BLaER1 treated with 17β-estradiol and CSF1 and Interleukin-3, amounts not matched to agents 10 nM and 100 nM (cell line): ENCODE data around the gene EYA2.
"Not testable (repeated sequence)": the region's sequence is repeated elsewhere in the genome, so short reads cannot be mapped to it uniquely, and the experiment has no call there.

Experiments
- H3K27ac ChIP-seq, 11 experiments: shearing (Covaris generic); formaldehyde crosslinking; 2 replicates each; pipeline ENCODE4 v1.8.1; 2022
- H3K27me3 ChIP-seq, 11 experiments: shearing (Covaris generic); formaldehyde crosslinking; 2 replicates each; pipeline ENCODE4 v1.8.1; 2022
- H3K36me3 ChIP-seq, 11 experiments: shearing (Covaris generic); formaldehyde crosslinking; 2 replicates each; pipeline ENCODE4 v1.8.1; 2022
- H3K4me1 ChIP-seq, 10 experiments: shearing (Covaris generic); formaldehyde crosslinking; 2 replicates each; pipeline ENCODE4 v1.8.1; 2022
- H3K4me2 ChIP-seq, 11 experiments: shearing (Covaris generic); formaldehyde crosslinking; 2 replicates each; pipeline ENCODE4 v1.8.1; 2022
- H3K4me3 ChIP-seq, 10 experiments: shearing (Covaris generic); formaldehyde crosslinking; 2 replicates each; pipeline ENCODE4 v1.8.1; 2022
- H3K9ac ChIP-seq, 11 experiments: shearing (Covaris generic); formaldehyde crosslinking; 2 replicates each; pipeline ENCODE4 v1.8.1; 2022
- H3K9me3 ChIP-seq, 11 experiments: shearing (Covaris generic); formaldehyde crosslinking; replicated peaks in 1 of 11; 2 replicates each; pipeline ENCODE4 v1.8.1; 2022
- H4K20me1 ChIP-seq, 11 experiments: shearing (Covaris generic); formaldehyde crosslinking; 2 replicates each; pipeline ENCODE4 v1.8.1; 2022
- Cebpa-rat ChIP-seq, 11 experiments: shearing (Covaris generic); IDR thresholded peaks; 2 replicates each; pipeline ENCODE4 v1.8.1; 2022

The EYA2 gene

DNA sequence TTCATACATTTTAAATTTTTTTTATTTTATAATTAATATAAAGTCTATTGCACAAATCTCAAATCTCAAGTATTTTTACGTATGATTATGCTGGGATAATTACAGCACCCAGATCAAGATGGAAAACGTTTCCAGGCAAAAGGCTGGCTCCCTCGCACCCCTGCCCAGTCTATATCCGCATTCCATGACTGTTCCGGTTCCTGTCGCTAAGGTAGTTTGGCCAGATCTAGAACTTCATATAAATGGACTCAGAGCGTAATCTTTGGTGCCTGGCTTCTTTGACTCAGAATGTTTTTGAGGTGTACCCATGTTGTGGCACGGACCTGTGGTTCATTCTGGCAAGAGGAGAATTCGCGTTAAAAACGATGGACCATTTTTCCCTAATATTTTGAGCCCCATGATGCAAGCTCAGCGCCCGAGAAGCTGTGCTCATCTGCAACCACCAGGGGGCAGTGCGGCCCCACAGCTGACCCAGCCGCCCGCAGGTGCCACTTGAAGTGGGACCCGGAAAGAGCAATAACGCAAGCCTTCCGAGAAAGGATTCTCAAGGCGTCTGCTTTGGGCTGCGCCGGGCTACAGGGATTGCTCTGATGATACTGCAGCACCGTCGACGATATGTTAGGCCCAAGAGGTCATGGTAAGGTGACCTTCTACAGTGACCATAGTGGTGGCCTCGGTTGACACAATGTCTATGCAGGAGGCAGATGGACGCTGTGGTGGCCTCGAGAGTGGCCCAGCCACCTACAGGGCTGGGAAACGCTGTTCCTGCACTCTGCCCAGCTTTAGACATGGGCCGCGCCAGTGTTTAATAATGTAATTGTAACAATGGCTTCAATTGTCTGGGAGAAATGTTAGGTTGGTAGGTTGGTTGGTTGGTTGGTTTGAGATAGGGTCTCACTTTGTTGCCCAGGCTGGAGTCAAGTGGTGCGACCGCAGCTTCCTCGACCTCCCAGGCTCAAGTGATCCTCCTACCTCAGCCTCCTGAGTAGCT lies 301.7 kb downstream of the EYA2 start:
- H3K4me3 ChIP-seq: no peak overlapping the region
- no peaks in the 10 kb centered on the region for H3K9me3 ChIP-seq
- no peak overlapping the region for H3K9ac ChIP-seq
- peak in 1 of 11 experiments; percentile 10; a peak in 1 of 22 replicates for TF ChIP-seq Cebpa-rat (IDR thresholded peaks at IDR 0.05)
- H3K4me2 ChIP-seq: peak overlapping the region; percentile 4 to 75 (median 54); a peak in 20 of 22 replicates
- no peaks in the 10 kb centered on the region for H3K36me3 ChIP-seq
- peaks cover 0 to 29% (median 15%) of the 10 kb centered on the region in 10 experiments; a peak in 15 of 20 replicates for H3K4me1 ChIP-seq
- peak overlapping the region in 2 of 11 experiments; percentile 20 to 42; a peak in 1 of 22 replicates for H3K27ac ChIP-seq
- H3K27me3 ChIP-seq: no peaks in the 10 kb centered on the region
- H4K20me1 ChIP-seq: no peaks in the 10 kb centered on the region

DNA sequence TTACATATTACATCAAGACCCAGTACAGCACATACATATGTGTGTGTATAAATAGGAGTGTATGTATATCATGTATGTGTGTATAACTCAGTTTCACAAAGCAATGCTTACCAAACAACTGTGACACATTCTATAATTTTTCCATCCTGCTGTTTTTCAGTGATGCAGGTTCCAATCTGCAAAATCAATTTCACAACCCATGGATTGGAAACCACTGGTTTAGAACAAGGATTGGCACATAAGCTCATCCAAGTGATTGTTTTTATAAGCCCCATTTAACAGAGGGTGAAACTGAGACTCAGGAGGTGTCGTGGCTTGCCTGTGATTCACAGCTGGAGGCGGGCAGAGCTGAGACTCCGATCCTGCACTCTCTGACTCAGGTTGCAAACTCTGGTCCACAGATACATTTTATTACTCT lies 303.6 kb downstream of the EYA2 start:
- no peak overlapping the region for H3K27ac ChIP-seq
- H3K9ac ChIP-seq: no peak overlapping the region
- peaks cover 0 to 11% (median 3%) of the 10 kb centered on the region in 11 experiments; a peak in 9 of 22 replicates for H3K9me3 ChIP-seq
- no peaks in the 10 kb centered on the region for H4K20me1 ChIP-seq
- no peak for TF ChIP-seq Cebpa-rat (IDR thresholded peaks at IDR 0.05)
- no peak overlapping the region for H3K4me2 ChIP-seq
- no peaks in the 10 kb centered on the region for H3K27me3 ChIP-seq
- H3K36me3 ChIP-seq: no peaks in the 10 kb centered on the region
- peaks cover 0 to 48% (median 34%) of the 10 kb centered on the region in 10 experiments; a peak in 16 of 20 replicates for H3K4me1 ChIP-seq
- no peak overlapping the region for H3K4me3 ChIP-seq

DNA sequence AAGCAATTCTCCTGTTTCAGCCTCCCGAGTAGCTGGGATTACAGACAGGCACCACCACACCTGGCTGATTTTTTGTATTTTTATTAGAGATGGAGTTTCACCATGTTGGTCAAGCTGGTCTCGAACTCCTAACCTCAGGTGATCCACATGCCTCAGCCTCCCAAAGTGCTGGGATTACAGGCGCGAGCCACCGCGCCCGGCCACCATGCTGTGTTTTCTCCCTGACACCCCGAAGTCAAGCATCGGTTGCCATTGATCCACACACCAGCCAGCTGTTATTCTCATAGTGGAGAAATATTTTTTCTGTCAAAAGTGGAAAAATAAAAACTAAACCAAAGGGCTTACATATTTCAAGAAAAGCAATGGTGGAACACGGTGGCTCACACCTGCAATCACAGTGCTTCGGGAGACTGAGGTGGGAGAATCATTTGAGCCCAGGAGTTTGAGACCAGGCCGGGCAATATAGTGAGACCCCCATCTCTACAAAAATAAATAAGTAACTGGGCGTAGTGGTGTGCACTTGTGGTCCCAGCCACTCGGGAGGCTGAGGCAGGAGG lies 304.4 kb downstream of the EYA2 start:
- peaks cover 0 to 18% (median 9%) of the 10 kb centered on the region in 11 experiments; a peak in 10 of 22 replicates for H3K9me3 ChIP-seq
- TF ChIP-seq Cebpa-rat (IDR thresholded peaks at IDR 0.05): no peak
- H3K27ac ChIP-seq: no peak overlapping the region
- H3K36me3 ChIP-seq: no peaks in the 10 kb centered on the region; a peak in 1 of 22 replicates
- H3K4me1 ChIP-seq: peaks cover 0 to 56% (median 39%) of the 10 kb centered on the region in 10 experiments; a peak in 16 of 20 replicates
- no peaks in the 10 kb centered on the region for H3K27me3 ChIP-seq
- H3K4me2 ChIP-seq: no peak overlapping the region
- no peak overlapping the region for H3K9ac ChIP-seq
- no peaks in the 10 kb centered on the region for H4K20me1 ChIP-seq
- H3K4me3 ChIP-seq: no peak overlapping the region

DNA sequence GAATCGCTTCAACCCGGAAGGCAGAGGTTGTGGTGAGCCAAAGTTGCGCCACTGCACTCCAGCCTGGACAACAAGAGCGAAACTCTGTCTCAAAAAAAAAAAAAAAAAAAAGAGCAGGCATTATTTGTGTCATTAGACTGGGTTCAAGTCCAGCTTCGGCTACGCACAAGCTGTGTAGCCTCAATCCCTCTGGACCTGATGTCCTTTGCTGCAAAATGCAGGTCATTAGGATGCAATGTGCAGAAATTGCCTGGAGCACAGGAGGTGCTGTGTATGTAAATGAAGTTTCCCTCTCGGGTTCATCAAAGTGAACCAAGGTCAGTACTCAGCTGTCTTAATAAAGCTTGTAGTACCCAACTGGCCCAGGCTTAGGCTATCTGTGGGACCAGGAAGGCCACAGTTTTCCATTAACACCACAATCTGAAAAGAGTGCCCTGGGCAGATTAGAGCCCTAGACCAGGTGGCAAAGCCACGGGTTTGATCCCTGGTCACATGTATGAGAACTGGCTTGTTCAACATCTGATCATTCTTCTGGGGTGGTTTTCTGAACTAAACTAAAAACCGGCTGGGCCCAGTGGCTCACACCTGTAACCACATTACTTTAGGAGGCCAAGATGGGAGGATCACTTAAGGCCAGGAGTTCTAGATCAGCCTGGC lies 306.6 kb downstream of the EYA2 start:
- no peak for TF ChIP-seq Cebpa-rat (IDR thresholded peaks at IDR 0.05)
- Histone ChIP-seq H3K4me1 (peaks cover 9 to 75% (median 59%) of the 10 kb centered on the region in 10 experiments), H4K20me1 (peaks cover 0 to 9% (median 0%) of the 10 kb centered on the region in 11 experiments; a peak in 1 of 22 replicates), H3K9me3 (peaks cover 0 to 26% (median 9%) of the 10 kb centered on the region in 11 experiments; a peak in 10 of 22 replicates), H3K36me3 (no peaks in the 10 kb centered on the region; a peak in 1 of 22 replicates), H3K4me2 (peak overlapping the region in 8 of 11 experiments; percentile 39 to 85 (median 73); a peak in 14 of 22 replicates), H3K27ac (peak overlapping the region in 4 of 11 experiments; percentile 66 to 88 (median 68); a peak in 3 of 22 replicates), H3K27me3 (no peaks in the 10 kb centered on the region), H3K4me3 (no peak overlapping the region), H3K9ac (no peak overlapping the region)

DNA sequence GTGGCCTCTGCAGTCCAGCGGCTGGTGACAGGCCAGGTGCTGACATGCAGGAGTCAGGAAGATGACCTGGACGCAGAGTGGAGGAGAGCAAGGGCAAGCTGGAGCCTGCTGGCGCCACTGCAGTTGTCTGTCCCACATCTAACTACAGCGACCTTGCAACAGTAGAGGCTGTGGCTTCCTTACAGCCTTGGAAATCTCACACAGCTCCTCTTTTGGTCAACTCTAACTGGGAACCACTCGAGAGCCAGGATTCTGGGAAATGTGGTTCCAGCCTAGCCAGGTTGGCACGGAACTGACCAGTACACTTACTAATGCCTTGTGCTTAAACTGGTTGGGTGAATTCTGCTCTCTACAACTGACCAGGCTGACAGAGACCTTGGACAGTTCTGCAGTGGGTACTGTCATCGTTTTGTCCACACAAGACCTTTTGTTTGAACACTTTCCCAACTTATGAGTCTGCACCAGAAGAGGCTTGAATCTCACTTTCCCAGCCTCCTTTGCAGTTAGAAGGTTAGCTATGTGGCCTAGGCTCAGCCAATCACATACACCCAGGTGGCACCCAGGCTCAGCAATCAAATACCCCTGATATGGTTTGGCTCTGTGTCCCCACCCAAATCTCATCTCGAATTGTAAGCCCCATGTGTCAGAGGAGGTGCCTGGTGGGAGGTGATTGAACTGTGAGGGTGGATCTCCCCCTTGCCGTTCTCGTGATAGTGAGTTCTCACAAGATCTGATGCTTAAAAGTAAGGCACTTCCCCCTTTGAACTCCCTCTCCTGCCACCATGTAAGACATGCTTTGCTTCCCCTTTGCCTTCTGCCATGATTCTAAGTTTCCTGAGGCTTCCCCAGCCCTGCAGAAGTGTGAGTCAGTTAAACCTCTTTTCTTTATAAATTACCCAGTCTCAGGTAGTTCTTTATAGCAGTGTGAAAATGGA lies 308.4 kb downstream of the EYA2 start:
- peaks cover 21 to 79% (median 66%) of the 10 kb centered on the region in 10 experiments for H3K4me1 ChIP-seq
- H3K27me3 ChIP-seq: no peaks in the 10 kb centered on the region
- H3K9ac ChIP-seq: peak overlapping the region in 5 of 11 experiments; percentile 14 to 48 (median 29); a peak in 5 of 22 replicates
- peaks cover 0 to 26% (median 9%) of the 10 kb centered on the region in 11 experiments; a peak in 10 of 22 replicates for H3K9me3 ChIP-seq
- TF ChIP-seq Cebpa-rat (IDR thresholded peaks at IDR 0.05): no peak
- H3K4me3 ChIP-seq: no peak overlapping the region
- H3K4me2 ChIP-seq: peak overlapping the region in 9 of 11 experiments; percentile 24 to 85 (median 73); a peak in 17 of 22 replicates
- H3K36me3 ChIP-seq: peaks cover under 1 to 5% (median 3%) of the 10 kb centered on the region in 11 experiments; a peak in 16 of 22 replicates
- peak overlapping the region in 7 of 11 experiments; percentile 27 to 88 (median 66); a peak in 14 of 22 replicates for H3K27ac ChIP-seq
- H4K20me1 ChIP-seq: peaks cover 0 to 25% (median 0%) of the 10 kb centered on the region in 11 experiments; a peak in 4 of 22 replicates

DNA sequence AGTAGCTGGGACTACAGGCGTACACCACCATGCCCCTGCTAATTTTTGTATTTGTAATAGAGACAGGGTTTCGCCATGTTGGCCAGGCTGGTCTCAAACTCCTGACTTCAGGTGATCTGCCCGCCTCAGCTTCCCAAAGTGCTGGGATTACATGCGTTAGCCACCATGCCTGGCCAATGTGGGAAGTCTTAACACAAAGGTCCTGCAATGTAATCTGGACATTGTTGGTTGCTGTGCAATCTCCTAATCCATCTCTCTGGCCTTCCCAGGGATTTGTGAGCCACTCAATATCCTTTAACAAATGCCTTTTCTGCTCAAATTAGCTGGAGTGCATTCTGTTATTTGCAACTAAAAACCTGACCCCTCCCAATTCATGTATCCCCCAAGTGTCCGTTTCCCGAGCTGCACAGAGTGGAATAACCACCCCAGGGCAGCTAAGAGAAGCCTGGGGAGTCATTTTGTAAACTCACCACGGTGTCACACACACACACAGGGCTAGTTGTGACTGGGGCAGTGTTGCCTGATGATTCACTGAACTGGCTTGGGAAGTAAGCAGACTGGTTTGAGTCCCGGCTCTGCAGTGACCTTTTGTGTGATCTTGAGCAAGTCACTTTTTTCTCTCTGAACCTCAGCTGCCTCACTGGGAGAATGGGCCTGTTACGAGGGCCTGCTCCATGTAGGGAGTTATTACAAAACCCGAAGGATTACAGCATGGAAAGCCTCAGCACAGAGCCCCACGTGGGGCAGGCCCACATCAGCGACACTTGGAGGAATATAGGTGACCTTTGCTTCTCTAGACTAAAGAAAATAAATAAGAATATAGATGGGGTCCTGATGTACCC lies 309.6 kb downstream of the EYA2 start:
- peaks cover 0 to 26% (median 9%) of the 10 kb centered on the region in 11 experiments; a peak in 10 of 22 replicates for H3K9me3 ChIP-seq
- H3K27ac ChIP-seq: peak overlapping the region in 6 of 11 experiments; percentile 82 to 88 (median 86); a peak in 8 of 22 replicates
- peaks cover 13 to 17% (median 15%) of the 10 kb centered on the region in 11 experiments for H3K36me3 ChIP-seq
- peak overlapping the region in 2 of 11 experiments; percentile 78 to 85; a peak in 4 of 22 replicates for H3K4me2 ChIP-seq
- no peak overlapping the region for H3K4me3 ChIP-seq
- peaks cover 0 to 35% (median 5%) of the 10 kb centered on the region in 11 experiments; a peak in 9 of 22 replicates for H4K20me1 ChIP-seq
- peaks cover 21 to 85% (median 76%) of the 10 kb centered on the region in 10 experiments for H3K4me1 ChIP-seq
- no peak for TF ChIP-seq Cebpa-rat (IDR thresholded peaks at IDR 0.05)
- H3K9ac ChIP-seq: no peak overlapping the region
- H3K27me3 ChIP-seq: no peaks in the 10 kb centered on the region

DNA sequence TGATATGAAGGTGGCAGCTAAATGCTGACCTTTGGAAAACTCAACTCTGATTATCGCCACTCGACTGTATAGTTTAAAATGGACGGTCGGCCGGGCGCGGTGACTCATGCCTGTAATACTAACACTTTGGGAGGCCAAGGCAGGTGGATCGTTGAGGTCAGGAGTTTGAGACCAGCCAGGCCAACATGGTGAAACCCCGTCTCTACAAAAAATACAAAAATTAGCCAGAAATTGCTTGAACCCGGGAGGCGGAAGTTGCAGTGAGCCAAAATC lies 310.1 kb downstream of the EYA2 start:
- peaks cover 18 to 23% (median 21%) of the 10 kb centered on the region in 11 experiments for H3K36me3 ChIP-seq
- 0 out of 22 replicates have a peak overlapping the region, but pooled peaks of 1 of the 11 experiments have one; percentile 67 for H3K9ac ChIP-seq
- H3K27ac ChIP-seq: peak overlapping the region in 6 of 11 experiments; percentile 82 to 88 (median 86); a peak in 11 of 22 replicates
- not testable (repeated sequence) for H3K4me3 ChIP-seq, H3K27me3 ChIP-seq
- peaks cover 21 to 85% (median 76%) of the 10 kb centered on the region in 10 experiments for H3K4me1 ChIP-seq
- H4K20me1 ChIP-seq: peaks cover 0 to 40% (median 5%) of the 10 kb centered on the region in 11 experiments; a peak in 9 of 22 replicates
- peaks cover 0 to 26% (median 9%) of the 10 kb centered on the region in 11 experiments; a peak in 10 of 22 replicates for H3K9me3 ChIP-seq
- peak overlapping the region in 5 of 11 experiments; percentile 66 to 85 (median 82); a peak in 5 of 22 replicates for H3K4me2 ChIP-seq
